Activated CD4-positive, alpha-beta T cell treated with anti-CD3 and anti-CD28 coated beads, Interleukin-2, amount 50 U/mL, for 24 hours (primary cell): ENCODE data around the gene TMEM51.

Experiments used
- DNase-seq, 2 donors: peaks; one replicate each; pipeline ENCODE4 v3.0.0-alpha.2; 2020; ENCODE audit warnings: low read depth in 1 of 2, low spot score in 1 of 2

TMEM51 gene, protein sequence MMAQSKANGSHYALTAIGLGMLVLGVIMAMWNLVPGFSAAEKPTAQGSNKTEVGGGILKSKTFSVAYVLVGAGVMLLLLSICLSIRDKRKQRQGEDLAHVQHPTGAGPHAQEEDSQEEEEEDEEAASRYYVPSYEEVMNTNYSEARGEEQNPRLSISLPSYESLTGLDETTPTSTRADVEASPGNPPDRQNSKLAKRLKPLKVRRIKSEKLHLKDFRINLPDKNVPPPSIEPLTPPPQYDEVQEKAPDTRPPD

DNA sequence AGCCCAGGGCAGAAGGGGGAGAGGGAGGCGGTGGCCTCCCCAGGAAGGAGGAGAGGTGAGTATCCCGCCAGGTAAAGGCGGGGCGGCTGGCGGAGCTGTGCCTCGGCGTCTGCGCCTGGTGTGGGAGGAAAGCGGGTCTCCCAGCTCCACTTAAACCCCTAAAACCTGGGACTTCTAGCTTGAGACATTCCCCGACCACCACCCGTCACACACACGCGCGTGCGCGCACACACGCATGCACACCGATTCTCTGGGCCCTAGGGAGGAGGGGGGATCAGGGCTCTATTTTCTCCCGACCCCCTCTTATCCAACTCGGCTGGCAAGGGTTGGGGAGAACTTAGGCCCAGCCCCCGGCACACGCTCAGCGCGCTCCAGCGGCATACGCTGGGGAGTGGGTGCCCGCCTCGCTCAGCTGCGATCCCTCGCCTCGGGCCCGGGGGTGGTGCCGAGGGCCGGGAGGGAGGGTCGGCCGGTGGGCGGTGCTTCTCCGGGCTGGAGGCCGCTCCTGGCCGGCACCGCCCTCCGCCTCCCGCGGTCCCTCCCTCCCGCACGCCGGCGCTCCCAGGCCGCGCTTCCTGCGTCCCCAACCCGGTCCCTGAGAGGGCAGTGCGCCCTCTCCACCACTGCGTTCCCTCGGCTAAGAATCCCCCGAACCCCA is at the start of gene TMEM51:
Gene TMEM51, plus strand, starts transcription at position 564 of the 658 bp plus-strand sequence. CDS start 61,341 bp downstream, outside the sequence.
- no peak for DNase-seq

DNA sequence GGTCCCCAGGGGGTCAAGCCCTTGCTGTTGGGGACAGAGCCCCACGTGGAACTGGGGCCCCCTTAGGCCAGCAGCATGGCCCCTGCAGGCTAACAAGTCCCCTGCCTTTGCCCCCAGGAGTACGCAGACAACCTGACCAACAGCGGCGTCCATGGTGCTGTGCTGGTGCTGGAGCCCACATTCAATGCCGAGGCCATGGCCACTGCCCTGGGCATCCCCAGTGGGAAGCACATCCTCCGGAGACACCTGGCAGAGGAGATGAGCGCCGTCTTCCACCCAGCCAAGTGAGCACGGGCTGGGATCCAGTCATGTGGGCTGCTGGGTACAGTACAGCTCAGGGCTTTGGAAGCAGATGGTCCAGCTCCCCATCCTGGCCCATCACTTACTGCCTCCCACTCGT is 49.6 kb upstream of the TMEM51 start:
- no peak for DNase-seq

DNA sequence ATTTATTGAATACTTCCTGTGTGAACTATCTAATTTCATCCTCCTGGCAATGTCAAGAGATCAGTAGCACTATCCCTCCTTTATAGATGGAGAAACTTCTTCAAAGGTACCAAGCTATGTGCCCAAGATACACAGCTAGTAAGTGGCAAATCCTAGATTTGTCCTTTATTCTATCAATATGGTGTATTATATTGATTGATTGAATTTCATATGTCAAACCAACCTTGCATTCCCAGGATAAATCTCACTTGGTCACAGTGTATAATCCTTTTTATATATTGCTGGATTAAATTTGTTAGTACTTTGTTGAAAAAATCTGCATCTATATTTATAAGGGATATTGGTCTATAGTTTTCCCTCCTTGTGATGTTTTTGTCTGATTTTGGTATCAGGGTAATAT is 48.8 kb upstream of the TMEM51 start:
- DNase-seq = no peak

DNA sequence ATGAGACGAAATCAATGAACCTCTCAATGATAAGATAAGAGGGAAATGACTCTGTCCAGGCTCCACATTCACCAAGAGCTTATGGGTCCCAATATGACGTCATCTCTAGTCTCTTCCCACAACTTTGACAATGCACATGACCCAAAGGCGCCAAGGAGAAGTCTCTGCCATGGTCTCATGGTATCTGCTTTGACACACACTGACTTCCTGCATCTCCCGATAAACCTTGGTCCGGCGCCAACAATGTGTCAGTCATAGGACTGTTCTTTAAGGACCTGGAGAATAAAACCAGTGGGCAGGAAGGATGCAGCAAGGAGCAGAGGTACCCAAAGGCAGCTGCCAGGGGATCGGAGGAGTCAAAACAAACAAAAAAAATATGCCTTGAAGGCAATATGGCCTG is 46.9 kb upstream of the TMEM51 start:
- no peak for DNase-seq

DNA sequence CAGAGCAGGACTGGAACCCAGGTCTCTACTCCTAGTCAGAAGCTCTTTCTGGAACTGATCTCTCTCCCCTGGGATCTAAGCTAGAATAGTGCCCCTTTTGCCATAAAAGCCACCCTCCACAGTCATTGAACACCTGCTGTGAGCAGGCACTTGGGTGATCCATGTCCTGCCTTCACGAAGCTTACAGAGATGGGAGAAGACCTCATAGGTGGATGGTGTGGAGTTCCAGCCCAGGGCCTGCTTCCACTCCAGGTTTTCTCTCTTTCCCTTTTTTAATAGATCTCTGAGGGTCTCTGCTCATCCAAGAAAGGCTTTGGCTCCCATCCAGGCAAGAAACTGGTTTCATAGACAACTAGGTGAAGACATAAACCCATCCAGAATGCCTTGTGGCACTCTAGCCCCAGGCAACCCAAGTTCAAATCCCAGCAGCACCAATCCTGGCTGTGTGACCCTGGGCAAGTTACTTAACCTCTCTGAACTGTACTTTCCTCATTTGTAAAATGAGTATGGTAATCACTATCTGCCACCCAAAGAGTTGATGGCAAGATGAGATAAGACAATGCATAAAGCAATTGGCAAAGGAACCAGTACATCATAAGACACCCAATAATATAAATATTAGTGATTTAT is 46.4 kb upstream of the TMEM51 start:
- DNase-seq = no peak

DNA sequence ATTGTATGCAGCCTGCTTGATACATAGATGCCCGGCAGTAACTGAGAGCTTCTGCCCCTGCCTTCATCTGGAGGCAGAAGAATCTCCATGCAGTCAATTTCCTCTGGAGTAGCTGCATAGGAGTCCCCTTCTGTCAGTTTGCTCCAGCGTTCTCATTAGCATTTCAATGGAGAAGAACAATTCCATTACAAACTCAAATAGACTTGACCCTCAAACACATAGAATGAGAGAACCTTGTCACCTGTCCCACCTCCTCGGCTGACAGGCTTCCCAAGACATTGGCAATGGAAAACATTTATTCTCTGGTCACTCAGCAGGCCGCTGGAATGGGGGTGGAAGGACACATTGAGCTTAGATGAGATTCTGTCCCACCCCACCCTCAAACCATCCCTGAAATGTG is 45.6 kb upstream of the TMEM51 start:
- DNase-seq = no peak

DNA sequence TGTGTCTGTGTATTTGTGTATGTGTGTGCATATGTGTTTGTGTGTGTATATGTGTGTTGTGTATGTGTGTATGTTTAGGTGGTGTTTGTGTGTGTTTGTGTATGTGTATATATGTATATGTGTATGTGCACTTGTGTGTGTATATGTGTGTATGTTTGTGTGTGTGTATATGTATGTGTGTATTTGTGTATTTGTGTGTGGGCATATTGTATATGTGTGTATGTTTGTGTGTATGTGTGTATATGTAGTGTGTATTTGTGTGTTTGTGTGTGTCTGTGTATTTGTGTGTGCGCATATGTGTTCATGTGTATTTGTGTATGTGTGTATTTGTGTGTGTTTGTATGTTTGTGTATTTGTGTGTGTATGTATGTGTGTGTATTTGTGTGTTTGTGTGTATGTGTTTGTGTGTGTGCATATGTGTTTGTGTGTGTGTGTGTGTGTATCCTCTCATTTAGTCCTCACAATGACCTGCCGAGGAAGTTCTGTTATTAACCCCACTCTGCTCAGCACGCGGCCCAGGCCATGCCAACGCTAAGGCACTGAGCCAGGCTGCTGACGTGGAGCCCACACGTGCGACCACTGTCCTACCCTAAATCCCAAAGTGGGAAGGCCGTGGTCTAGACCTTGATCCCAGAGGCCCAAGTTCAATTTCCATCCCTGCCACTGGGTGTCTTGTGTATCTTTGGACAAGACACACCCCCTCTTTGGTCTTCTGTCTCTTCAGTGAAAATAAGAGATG is 43.2 kb upstream of the TMEM51 start:
- no peak for DNase-seq

DNA sequence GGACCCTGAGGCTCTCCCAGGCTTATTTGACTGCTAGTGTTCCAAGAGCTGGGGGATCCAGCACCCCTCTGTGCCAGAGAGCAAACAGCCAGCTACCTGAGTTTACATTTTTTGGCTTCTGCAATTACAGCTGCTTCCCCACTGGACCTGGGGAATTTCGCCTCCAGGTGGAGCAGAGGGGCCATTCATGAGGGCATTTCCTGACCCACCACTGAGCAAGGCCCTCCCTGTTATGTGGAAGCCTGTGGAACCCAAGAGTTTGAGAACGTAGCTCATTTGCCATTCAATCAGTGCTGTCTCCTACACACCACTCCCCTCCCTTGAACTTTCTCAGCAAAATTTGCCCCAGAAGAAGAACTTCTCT is 42.7 kb upstream of the TMEM51 start:
- DNase-seq = no peak

DNA sequence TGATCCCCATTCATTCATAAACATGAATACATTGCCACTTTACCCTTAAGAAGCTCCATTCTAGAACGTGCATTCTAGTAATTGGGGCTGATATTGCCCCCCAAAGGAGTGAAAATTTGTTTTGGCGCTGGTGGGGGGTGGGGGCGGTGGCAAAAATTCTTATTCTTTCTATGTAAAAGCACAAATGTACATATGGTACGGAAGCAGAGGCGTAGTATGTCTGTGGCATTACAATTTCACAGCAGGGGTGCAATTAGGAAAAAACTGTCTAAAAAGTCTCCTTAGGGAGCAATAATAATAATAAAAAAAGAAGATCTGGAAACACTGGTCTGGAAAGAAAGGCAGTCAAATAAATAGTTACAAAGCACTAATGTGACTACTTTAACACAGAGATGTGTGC is 40.4 kb upstream of the TMEM51 start:
- no peak for DNase-seq

DNA sequence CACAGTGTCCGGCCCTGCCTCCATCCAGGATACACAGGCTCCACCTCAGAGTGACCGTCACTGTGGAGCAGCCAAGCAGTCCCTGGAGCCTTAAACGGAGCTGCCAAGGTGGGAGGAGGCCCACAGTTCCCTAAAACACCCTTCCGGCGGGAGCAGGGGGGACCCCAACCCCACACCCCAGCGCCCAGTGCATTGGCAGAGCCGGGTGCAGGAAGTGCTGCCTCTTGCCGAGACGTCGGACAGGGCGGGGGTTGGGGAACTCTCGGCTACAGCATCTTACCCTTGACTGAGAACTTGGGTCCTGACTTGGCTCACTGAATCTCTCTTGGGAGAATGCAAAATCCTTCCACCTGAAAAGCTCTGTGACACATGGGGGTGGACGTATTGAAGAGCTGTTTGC is 38.7 kb upstream of the TMEM51 start:
- DNase-seq = no peak

DNA sequence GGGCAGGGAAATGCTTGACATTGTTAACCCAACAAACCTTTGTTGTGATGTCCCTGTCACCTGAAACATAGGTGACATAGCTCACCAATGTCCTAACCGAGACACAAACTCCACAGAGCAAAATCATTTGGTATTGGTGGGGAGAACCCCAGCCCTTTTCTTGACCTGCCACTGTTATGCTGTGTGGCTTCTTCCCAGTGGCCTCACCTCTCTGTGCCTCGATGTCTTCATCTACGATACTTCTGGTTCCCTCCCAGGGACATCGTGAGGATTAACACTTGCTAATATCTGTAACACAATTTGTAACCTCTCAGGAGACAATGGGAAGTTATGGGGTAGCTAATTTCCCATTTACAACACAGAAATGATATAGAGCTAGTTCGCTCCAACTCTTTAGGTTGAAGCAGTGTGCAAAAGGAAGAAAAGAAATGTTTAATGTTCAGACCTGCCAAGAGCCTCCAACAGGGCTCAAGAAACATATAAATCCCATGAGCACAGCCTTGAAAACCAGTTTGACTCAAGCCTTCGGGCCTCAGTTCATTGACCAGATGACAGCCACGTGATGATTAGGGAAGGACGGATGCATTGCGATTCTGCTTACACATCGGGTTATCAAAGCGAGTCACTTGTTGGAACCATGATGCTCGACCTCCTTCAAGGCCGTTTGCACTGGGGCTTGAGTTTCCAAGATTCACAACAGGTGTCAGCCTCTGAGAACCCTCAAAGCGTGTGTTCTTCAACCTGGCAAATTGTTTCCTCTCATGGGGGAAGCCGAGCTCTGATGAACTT is 37.8 kb upstream of the TMEM51 start:
- DNase-seq = no peak

DNA sequence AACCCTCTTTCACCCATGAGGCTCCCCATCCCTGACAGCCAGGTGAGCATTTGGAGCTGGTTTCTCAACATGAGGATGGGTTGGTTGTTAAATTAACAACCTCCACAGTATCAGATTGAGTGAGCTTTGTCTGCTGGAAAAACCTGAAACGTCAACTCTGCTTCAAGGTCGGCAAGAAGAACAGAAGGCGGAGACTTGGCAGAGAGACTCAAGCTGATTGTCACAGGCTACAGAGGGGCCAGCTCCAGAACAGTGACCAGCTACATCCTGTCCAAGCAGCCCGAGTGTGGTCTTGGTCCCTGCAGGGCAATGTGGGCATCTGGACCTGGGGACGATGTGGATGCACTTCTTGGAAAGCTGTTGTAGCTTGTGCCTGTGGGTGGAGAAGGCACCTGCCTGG is 36.6 kb upstream of the TMEM51 start:
- DNase-seq = no peak

DNA sequence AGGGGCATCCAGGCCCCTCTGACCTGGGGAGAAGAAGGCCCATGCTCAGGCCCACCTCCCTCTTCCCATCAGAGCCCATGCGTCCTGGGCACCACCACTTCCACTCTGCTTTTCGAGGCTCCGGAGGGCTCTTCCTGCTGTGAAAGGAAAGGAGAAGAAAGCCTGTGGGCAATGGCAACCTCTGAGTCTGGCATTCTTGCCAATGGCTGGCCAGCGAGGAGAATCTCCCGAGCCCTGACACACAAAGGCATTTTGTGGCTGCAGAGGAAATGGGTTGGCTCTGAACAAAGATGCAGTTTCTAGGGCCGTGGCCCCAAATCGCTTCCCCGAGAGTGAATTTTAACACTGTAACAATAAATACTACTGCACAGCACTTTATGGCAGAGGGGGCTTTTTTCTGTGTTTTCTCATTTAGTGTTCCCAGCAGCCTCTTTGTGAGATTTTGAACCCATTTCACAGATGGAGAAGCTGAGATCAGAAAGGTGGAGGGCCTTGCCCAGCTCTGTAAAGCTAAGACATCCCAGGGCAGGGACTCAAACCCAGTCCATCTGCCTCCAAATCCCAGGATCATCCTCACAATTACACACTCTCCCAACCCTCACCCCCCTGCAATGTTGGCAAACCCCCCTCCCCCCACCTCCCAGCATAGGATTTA is 35.7 kb upstream of the TMEM51 start:
- DNase-seq = no peak

DNA sequence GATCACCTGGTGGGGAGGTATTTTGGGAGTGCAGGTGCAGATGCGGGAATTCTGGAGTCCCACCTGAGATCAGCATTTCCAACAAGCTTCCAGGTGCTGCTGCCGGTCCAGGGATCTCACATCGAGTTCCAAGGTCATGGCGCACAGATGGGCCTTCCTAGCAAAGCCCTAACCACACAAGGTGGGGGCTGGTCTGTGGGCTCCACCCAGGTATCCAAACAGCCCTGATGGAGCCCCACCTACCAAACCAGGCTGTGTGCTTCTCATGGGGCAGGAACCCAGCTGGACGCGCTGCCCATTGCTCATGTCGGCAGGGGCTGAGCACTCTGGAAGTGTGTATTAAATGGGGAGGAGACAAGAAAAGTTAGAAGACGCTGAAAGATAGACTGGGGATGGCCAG is 35.0 kb upstream of the TMEM51 start:
- no peak for DNase-seq

DNA sequence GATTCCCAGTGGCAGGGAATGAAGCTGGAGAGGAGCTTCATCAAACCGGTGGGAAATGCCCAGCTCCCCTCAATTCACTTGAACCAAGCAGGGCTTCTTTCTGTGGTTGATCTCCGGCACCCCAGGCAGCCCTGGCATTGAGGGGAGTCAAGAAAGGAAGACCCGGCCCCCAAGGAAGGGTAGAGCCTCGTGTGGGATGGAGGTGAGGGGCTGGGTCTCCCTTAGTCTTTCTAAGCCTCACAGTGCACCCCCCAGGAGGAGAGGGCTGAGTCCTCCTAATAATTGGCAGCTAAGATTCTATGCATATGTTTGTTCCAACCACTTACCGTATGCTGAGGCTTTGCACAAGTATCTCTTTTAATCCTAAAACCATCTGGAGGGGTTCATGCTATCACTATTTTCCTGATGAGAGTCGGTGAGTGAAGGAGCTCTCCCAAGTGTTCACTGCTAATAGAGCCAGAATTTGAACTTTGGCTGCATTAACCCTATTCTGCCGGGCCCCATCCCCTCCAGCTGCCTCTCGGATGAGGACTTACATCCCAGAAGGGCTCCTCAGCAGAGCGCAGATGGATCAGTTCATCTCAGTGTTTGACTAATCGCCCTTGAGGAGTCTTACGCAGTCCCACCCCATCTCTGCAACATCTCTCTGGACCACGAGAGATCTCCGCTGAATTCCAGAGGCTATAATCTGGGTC is 33.1 kb upstream of the TMEM51 start:
- DNase-seq = no peak

DNA sequence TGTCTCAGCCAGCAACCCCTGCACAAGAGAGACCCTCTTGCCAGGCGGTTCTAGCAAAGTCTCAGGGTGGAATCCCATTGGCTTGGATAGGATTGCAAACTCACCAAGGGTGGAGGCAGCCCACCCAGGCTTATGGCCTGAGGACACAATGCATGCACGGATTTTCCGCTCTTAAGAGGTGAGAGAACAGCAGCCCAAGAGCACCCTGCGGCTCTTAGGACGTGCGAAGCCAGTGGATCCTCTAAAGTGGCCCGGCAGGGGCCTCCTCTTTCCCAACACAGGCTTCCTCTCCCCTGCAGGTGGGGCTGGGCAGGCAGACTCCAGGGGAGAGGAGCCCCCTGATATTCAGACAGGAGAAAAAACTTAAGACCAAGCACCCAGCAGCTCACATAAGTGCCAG is 31.2 kb upstream of the TMEM51 start:
- no peak for DNase-seq

DNA sequence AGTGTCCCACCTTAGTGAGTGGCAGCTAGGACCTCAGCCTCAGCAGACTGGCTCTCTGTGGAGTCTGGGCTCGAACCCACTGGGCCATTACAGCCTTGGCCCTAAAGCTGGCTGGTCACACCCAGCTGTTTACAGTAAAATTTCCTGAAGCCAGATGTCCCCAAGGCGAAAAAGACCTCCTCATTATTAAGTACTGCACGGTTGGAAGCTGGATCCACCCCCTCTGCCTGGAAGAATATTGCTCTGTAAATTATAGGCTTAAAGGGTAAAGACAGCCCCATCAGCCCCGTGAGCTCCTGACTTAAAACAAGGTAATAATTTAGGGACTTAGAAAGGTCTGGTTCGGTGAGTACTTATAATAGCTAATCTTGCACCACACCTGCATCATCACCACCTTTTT is 30.3 kb upstream of the TMEM51 start:
- no peak for DNase-seq

DNA sequence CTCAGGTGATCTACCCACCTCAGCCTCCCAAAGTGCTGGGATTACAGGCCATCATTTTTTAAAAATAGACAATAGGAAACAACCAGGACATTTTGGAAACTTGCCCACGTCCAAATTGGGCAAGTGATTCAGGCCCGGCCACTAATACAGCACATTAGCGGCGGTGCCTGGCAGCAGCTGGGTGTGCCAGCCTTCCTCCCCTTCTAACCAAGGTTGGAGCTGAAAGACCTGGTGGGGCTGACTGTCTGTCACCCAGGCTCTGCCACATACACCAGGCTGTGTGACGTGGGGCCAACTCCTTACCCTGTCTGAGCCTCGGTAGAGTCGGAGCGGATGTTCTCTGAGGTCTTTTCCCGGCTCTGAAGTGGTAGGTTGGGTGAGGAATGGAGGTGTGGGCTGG is 29.6 kb upstream of the TMEM51 start:
- DNase-seq = no peak

DNA sequence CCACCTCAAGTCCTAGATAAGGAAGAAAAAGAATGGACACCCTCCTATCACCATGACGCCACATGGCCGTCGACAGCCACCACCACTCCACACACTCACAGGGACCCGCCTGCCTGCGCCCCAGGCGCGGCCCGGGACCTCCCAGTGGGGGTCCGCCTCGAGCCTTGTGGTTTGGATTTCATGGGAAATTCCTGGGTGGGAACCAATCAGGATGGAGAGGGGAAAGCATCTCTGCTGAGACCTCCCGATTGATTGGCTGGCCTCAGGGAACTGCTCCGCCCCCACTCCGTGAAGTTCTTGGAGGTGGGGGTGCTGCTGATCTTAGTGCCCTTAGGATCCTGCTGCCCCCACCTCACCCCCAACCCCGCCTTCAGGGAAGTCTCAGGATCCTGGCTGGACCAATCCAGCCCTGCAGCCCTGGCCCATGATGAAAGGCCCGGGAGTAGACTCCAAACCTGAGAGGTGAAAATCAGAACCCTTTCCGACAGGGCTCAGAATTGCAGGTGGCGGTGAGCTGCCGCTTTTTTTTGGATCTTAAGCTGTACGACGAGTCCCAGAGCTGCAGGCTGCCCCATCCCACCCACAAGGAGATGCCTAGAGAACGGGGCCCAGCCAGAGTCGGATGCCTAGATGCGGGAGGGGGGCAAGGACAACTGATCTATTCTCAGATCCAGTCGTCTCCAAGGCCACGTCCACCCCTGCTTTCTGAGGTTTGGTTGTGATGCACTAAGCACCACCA is 29.0 kb upstream of the TMEM51 start:
- no peak for DNase-seq
